HEK293 (cell line): Measurements from ENCODE around the gene NCKAP5.
A peak's percentile ranks its signal among the peaks of the same experiment; 100 is the strongest.

Experiments used
- CTCF ChIA-PET: fragments of 350-600 bp; formaldehyde crosslinking; extraction: SDS; loops from one replicate; lab custom pipeline; 2021; ENCODE audit warnings: antibody characterized with exemption; lab: Yijun Ruan, JAX
- POLR2A ChIA-PET: fragments of 300-600 bp; formaldehyde crosslinking; extraction: SDS; loops from one replicate; lab custom pipeline; 2020; ENCODE audit warnings: antibody characterized with exemption, inconsistent platforms; lab: Yijun Ruan, JAX
- H3K27ac ChIP-seq: fragments of 200-500 bp; sonication (Bioruptor generic); 2 replicates; pipeline ENCODE4 v1.5.1; 2014; ENCODE audit warnings: low read depth, low read length, control low read depth, inconsistent platforms; ENCODE audit errors: extremely low read depth
- H3K36me3 ChIP-seq, 2 experiments: fragments of 200-500 bp in 1 of 2; sonication (Bioruptor generic) in 1 of 2; 1 replicate in 1 of 2; 2 replicates in 1 of 2; pipeline ENCODE4 v1.5.1; 2014 to 2017; ENCODE audit warnings: inconsistent platforms in 2 of 2, low read length in 2 of 2; ENCODE audit not compliant: control insufficient read depth in 2 of 2, insufficient read depth in 1 of 2
- H3K4me1 ChIP-seq: fragments of 200-500 bp; sonication (Bioruptor generic); 2 replicates; pipeline ENCODE4 v1.5.1; 2014; ENCODE audit warnings: mild to moderate bottlenecking, low read length, inconsistent platforms; ENCODE audit not compliant: control insufficient read depth, insufficient read depth
- H3K4me3 ChIP-seq: 2 replicates; pipeline ENCODE4 v1.5.1; 2011; ENCODE audit warnings: low read depth, mild to moderate bottlenecking, control low read depth, low read length, moderate library complexity
- H3K9me3 ChIP-seq: fragments of 200-500 bp; sonication (Bioruptor generic); 2 replicates; pipeline ENCODE4 v1.5.1; 2014; ENCODE audit warnings: low read depth, low read length, inconsistent platforms; ENCODE audit not compliant: control insufficient read depth, insufficient read depth
- BCL11B ChIP-seq: fragments of 450-650 bp; formaldehyde crosslinking; IDR thresholded peaks from 2 replicates; pipeline ENCODE4 v1.5.1; 2016; ENCODE audit warnings: low read depth, missing biosample characterization, missing genetic modification characterization
- KLF17 ChIP-seq: fragments of 450-650 bp; formaldehyde crosslinking; IDR thresholded peaks from 2 replicates; pipeline ENCODE4 v1.5.1; 2016; ENCODE audit warnings: missing biosample characterization, missing genetic modification characterization
- ZBTB21 ChIP-seq: fragments of 450-650 bp; formaldehyde crosslinking; IDR thresholded peaks from 2 replicates; pipeline ENCODE4 v1.5.1; 2017; ENCODE audit warnings: missing biosample characterization, missing genetic modification characterization
- ZEB2 ChIP-seq: fragments of 450-650 bp; formaldehyde crosslinking; IDR thresholded peaks from 2 replicates; pipeline ENCODE4 v1.5.1; 2016; ENCODE audit warnings: missing biosample characterization, missing genetic modification characterization
- ZNF138 ChIP-seq: fragments of 450-650 bp; formaldehyde crosslinking; IDR thresholded peaks from 2 replicates; pipeline ENCODE4 v1.5.1; 2016; ENCODE audit warnings: missing biosample characterization, missing genetic modification characterization, borderline replicate concordance
- ZNF362 ChIP-seq: fragments of 450-650 bp; formaldehyde crosslinking; IDR thresholded peaks from 2 replicates; pipeline ENCODE4 v1.5.1; 2016; ENCODE audit warnings: missing biosample characterization, missing genetic modification characterization
- ZNF514 ChIP-seq: fragments of 450-650 bp; formaldehyde crosslinking; IDR thresholded peaks from 2 replicates; pipeline ENCODE4 v1.5.1; 2016; ENCODE audit warnings: missing biosample characterization, missing genetic modification characterization
- ZNF558 ChIP-seq: fragments of 450-650 bp; formaldehyde crosslinking; IDR thresholded peaks from 2 replicates; pipeline ENCODE4 v1.5.1; 2016; ENCODE audit warnings: missing biosample characterization, missing genetic modification characterization
- ZNF585B ChIP-seq: fragments of 450-650 bp; formaldehyde crosslinking; IDR thresholded peaks from 2 replicates; pipeline ENCODE4 v1.5.1; 2016; ENCODE audit warnings: missing biosample characterization, missing genetic modification characterization
- ZNF76 ChIP-seq: fragments of 450-650 bp; formaldehyde crosslinking; IDR thresholded peaks from 2 replicates; pipeline ENCODE4; 2016; ENCODE audit warnings: low read depth, missing biosample characterization, missing genetic modification characterization, borderline replicate concordance
- ZNF776 ChIP-seq: fragments of 450-650 bp; formaldehyde crosslinking; IDR thresholded peaks from 2 replicates; pipeline ENCODE4 v1.5.0; 2017; ENCODE audit warnings: missing biosample characterization, missing genetic modification characterization, borderline replicate concordance
- ZSCAN23 ChIP-seq: fragments of 450-650 bp; formaldehyde crosslinking; IDR thresholded peaks from 2 replicates; pipeline ENCODE4 v1.5.1; 2016; ENCODE audit warnings: missing biosample characterization, missing genetic modification characterization
- ZSCAN30 ChIP-seq: fragments of 450-650 bp; IDR thresholded peaks from 2 replicates; pipeline ENCODE4 v1.5.1; 2018; ENCODE audit warnings: missing biosample characterization, mild to moderate bottlenecking, missing genetic modification characterization, moderate library complexity
- TF ChIP-seq, protein P1 (sequence below): fragments of 450-650 bp; formaldehyde crosslinking; IDR thresholded peaks from 2 replicates; pipeline ENCODE4; 2016; ENCODE audit warnings: missing biosample characterization, missing genetic modification characterization
- TF ChIP-seq, protein P2 (sequence below): fragments of 450-650 bp; formaldehyde crosslinking; IDR thresholded peaks from 2 replicates; pipeline ENCODE4 v1.5.1; 2016; ENCODE audit warnings: missing biosample characterization, missing genetic modification characterization
- TF ChIP-seq, protein P3 (sequence below): fragments of 450-650 bp; formaldehyde crosslinking; optimal IDR thresholded peaks from 2 replicates; pipeline ENCODE3; 2016; ENCODE audit warnings: missing biosample characterization, mild to moderate bottlenecking, missing genetic modification characterization

NCKAP5 gene

DNA sequence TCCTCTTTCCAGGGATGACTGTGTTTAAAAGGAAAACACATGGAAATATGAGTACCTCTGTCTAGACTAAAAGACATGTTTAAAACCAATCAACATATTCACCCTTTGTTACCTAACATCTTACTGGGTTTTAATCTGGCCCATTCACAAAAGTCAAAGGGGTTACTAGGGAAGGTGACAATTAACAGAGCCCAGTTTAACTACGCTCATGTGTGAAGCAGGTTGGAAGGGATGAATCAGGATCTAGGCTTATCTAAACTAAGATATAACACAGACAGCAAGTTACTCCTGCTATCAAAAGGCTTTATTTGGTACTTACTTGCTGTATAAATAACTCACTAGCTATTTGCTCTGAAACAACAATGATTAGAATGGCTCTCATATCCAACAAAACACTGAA lies 337.0 kb downstream of the NCKAP5 start:
- TF ChIP-seq ZSCAN30 (tag by site-specific recombination), result no peak
- no peak for TF ChIP-seq ZNF558 (tag by site-specific recombination)
- no peak for TF ChIP-seq ZBTB21
- TF ChIP-seq ZSCAN23 (tag by site-specific recombination), result no peak
- no peak for TF ChIP-seq ZNF138 (tag by site-specific recombination)
- no peak for TF ChIP-seq KLF17 (tag by site-specific recombination)
- TF ChIP-seq, protein P1, sequence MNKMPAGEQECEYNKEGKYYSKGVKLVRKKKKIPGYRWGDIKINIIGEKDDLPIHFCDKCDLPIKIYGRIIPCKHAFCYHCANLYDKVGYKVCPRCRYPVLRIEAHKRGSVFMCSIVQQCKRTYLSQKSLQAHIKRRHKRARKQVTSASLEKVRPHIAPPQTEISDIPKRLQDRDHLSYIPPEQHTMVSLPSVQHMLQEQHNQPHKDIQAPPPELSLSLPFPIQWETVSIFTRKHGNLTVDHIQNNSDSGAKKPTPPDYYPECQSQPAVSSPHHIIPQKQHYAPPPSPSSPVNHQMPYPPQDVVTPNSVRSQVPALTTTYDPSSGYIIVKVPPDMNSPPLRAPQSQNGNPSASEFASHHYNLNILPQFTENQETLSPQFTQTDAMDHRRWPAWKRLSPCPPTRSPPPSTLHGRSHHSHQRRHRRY, result no peak
- no peak for TF ChIP-seq ZNF362 (tag by site-specific recombination)
- no peak for TF ChIP-seq ZNF76
- no peak for TF ChIP-seq ZEB2
- no peak for TF ChIP-seq ZNF776 (tag by site-specific recombination)
- no peak for TF ChIP-seq BCL11B
- no peak overlapping the region for H3K4me3 ChIP-seq

GRCh38 chr2:133229974-133230373 lies 338.3 kb downstream of the NCKAP5 start:
- Histone ChIP-seq H3K36me3 (no peaks in the 10 kb centered on the region), H3K4me3 (no peak overlapping the region), H3K9me3 (no peaks in the 10 kb centered on the region), H3K4me1 (peaks cover 14% of the 10 kb centered on the region), H3K27ac (no peak overlapping the region)
- ChIA-PET CTCF (interaction anchor here (0.6 to 0.7 kb wide), 2 partner anchors 31 kb away, joined by 3 to 6 read pairs; no protein-coding TSS in a partner anchor), POLR2A (no interaction called here)
- TF ChIP-seq ZNF514 (no peak), ZNF585B (no peak)
- TF ChIP-seq, protein P2, sequence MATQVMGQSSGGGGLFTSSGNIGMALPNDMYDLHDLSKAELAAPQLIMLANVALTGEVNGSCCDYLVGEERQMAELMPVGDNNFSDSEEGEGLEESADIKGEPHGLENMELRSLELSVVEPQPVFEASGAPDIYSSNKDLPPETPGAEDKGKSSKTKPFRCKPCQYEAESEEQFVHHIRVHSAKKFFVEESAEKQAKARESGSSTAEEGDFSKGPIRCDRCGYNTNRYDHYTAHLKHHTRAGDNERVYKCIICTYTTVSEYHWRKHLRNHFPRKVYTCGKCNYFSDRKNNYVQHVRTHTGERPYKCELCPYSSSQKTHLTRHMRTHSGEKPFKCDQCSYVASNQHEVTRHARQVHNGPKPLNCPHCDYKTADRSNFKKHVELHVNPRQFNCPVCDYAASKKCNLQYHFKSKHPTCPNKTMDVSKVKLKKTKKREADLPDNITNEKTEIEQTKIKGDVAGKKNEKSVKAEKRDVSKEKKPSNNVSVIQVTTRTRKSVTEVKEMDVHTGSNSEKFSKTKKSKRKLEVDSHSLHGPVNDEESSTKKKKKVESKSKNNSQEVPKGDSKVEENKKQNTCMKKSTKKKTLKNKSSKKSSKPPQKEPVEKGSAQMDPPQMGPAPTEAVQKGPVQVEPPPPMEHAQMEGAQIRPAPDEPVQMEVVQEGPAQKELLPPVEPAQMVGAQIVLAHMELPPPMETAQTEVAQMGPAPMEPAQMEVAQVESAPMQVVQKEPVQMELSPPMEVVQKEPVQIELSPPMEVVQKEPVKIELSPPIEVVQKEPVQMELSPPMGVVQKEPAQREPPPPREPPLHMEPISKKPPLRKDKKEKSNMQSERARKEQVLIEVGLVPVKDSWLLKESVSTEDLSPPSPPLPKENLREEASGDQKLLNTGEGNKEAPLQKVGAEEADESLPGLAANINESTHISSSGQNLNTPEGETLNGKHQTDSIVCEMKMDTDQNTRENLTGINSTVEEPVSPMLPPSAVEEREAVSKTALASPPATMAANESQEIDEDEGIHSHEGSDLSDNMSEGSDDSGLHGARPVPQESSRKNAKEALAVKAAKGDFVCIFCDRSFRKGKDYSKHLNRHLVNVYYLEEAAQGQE (tag by site-specific recombination), result peak; percentile 86
- TF ChIP-seq, protein P3, sequence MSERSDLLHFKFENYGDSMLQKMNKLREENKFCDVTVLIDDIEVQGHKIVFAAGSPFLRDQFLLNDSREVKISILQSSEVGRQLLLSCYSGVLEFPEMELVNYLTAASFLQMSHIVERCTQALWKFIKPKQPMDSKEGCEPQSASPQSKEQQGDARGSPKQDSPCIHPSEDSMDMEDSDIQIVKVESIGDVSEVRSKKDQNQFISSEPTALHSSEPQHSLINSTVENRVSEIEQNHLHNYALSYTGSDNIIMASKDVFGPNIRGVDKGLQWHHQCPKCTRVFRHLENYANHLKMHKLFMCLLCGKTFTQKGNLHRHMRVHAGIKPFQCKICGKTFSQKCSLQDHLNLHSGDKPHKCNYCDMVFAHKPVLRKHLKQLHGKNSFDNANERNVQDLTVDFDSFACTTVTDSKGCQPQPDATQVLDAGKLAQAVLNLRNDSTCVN (tag by site-specific recombination), result no peak

More for the DNA sequence above, 337.0 kb downstream of the NCKAP5 start:
- Histone ChIP-seq H3K27ac (no peak overlapping the region), H3K4me1 (peaks cover 14% of the 10 kb centered on the region), H3K36me3 (no peaks in the 10 kb centered on the region), H3K9me3 (no peaks in the 10 kb centered on the region)
- ChIA-PET POLR2A (interaction anchor here (0.6 kb wide), 1 partner anchor 1705 kb away, joined by 3 read pairs; no protein-coding TSS in a partner anchor), CTCF (interaction anchor here (0.7 kb wide), 1 partner anchor 79 kb away, joined by 3 read pairs; no protein-coding TSS in a partner anchor)
